ENCODE measurements around the gene AUNIP. TPM values are rescaled to one million over a fixed set of nuclear protein-coding genes. Genes with fewer than 3 reads are reported as not detected.

AUNIP gene
- total and polyA plus RNA-seq, 2 experiments from 2014 or later = 20.9 to 21.9 TPM

- Histone ChIP-seq H4K20me1 (replicated peaks; ENCODE audit: insufficient read depth) (no peaks in the 10 kb centered on the region), H3K9me2 (ENCODE audit: insufficient read depth) (no peaks in the 10 kb centered on the region), H3K4me3 (no peak overlapping the region), H3K27ac (ENCODE audit: low read depth) (no peak overlapping the region), H3K4me2 (no peak overlapping the region), H3K79me2 (replicated peaks; ENCODE audit: insufficient read depth) (no peaks in the 10 kb centered on the region), H3K36me3 (ENCODE audit: insufficient read depth) (no peaks in the 10 kb centered on the region), H3K27me3 (ENCODE audit: insufficient read depth) (peaks cover 1% of the 10 kb centered on the region), H3F3A (replicated peaks; ENCODE audit: low read depth) (0 out of 2 replicates have a peak, but pooled peaks cover 3% of the 10 kb centered on the region), H3K4me1 (ENCODE audit: insufficient read depth) (peaks cover 26% of the 10 kb centered on the region), H2AFZ (no peak overlapping the region)
- Mint-ChIP-seq H3K36me3 (ENCODE audit: low read depth) (no peaks in the 10 kb centered on the region), H3K9me3 (no peaks in the 10 kb centered on the region; the same call in 2 of the 3 replicates), H3K27me3 (ENCODE audit: insufficient read depth, low read depth, poor library complexity) (peaks cover 5% of the 10 kb centered on the region), H3K4me3 (no peak overlapping the region), H3K27ac (no peak overlapping the region), H3K4me1 (peaks cover 26% of the 10 kb centered on the region)
- TF ChIP-seq REST (IDR thresholded peaks at IDR 0.05; ENCODE audit: unreplicated experiment) (no peak), ZNF462 (CRISPR knock-in tag; IDR thresholded peaks at IDR 0.05) (no peak), ZNF331 (CRISPR knock-in tag; IDR thresholded peaks at IDR 0.05; ENCODE audit: low read depth) (no peak), EZH2 (IDR thresholded peaks at IDR 0.05; ENCODE audit: low read depth, unreplicated experiment) (no peak), EZH2phosphoT487 (IDR thresholded peaks at IDR 0.05; ENCODE audit: unreplicated experiment) (no peak), ZNF114 (CRISPR knock-in tag; IDR thresholded peaks at IDR 0.05) (no peak)
- ATAC-seq (no peak), DNase-seq (ENCODE audit: low spot score) (peak; percentile 21)
Observed at GRCh38 chr1:25871086-25871703, 11.9 kb upstream of the AUNIP start.

All from GM23338 (cell line).